HG02870 (cell line): ENCODE results near the gene NDUFAF2.
A peak's percentile ranks its signal among the peaks of the same experiment; 100 is the strongest.
"Not testable (repeated sequence)": the region's sequence is repeated elsewhere in the genome, so short reads cannot be mapped to it uniquely, and the experiment has no call there.

ENCODE experiments used
- ATAC-seq: cut with Tn5 transposase; IDR thresholded peaks from one replicate; pipeline ENCODE4 v1.9.1; 2021; ENCODE audit warnings: mild to moderate bottlenecking, moderate library complexity; ENCODE audit not compliant: unreplicated experiment

The NDUFAF2 gene

GRCh38 chr5:61163905-61164304 is 218.9 kb downstream of the NDUFAF2 start:
- no peak for ATAC-seq

- no peak for ATAC-seq
Measured at GRCh38 chr5:61167382-61167781, 222.4 kb downstream of the NDUFAF2 start.

- ATAC-seq, result no peak
Measured at GRCh38 chr5:61168951-61169350, 223.9 kb downstream of the NDUFAF2 start.

GRCh38 chr5:61171479-61171878 is 226.5 kb downstream of the NDUFAF2 start:
- ATAC-seq, result no peak

GRCh38 chr5:61176631-61177030 is 231.6 kb downstream of the NDUFAF2 start:
- ATAC-seq, result no peak

GRCh38 chr5:61177070-61177469 is 232.1 kb downstream of the NDUFAF2 start:
- no peak for ATAC-seq

GRCh38 chr5:61177716-61178115 is 232.7 kb downstream of the NDUFAF2 start:
- peak; percentile 87 for ATAC-seq

GRCh38 chr5:61178702-61179101 is 233.7 kb downstream of the NDUFAF2 start:
- ATAC-seq, result no peak

- no peak for ATAC-seq
Measured at GRCh38 chr5:61180886-61181285, 235.9 kb downstream of the NDUFAF2 start.

- no peak for ATAC-seq
Measured at GRCh38 chr5:61182449-61182848, 237.4 kb downstream of the NDUFAF2 start.

- ATAC-seq, result no peak
Measured at GRCh38 chr5:61183538-61183937, 238.5 kb downstream of the NDUFAF2 start.

GRCh38 chr5:61184708-61185107 is 239.7 kb downstream of the NDUFAF2 start:
- ATAC-seq, result no peak

GRCh38 chr5:61186634-61187033 is 241.6 kb downstream of the NDUFAF2 start:
- ATAC-seq, result no peak

- not testable (repeated sequence) for ATAC-seq
Measured at GRCh38 chr5:61187352-61187751, 242.3 kb downstream of the NDUFAF2 start.

GRCh38 chr5:61187826-61188225 is 242.8 kb downstream of the NDUFAF2 start:
- not testable (repeated sequence) for ATAC-seq

GRCh38 chr5:61198606-61199005 is 253.6 kb downstream of the NDUFAF2 start:
- no peak for ATAC-seq

GRCh38 chr5:61200582-61201155 is 255.7 kb downstream of the NDUFAF2 start:
- ATAC-seq, result peak; percentile 52

- no peak for ATAC-seq
Measured at GRCh38 chr5:61202213-61202612, 257.2 kb downstream of the NDUFAF2 start.
